Fibroblast of pulmonary artery (primary cell): ENCODE results near the gene RABEPK.
A peak's percentile ranks its signal among the peaks of the same experiment; 100 is the strongest.
"Not testable (repeated sequence)": the region's sequence is repeated elsewhere in the genome, so short reads cannot be mapped to it uniquely, and the experiment has no call there.

Source experiments
- DNase-seq: peaks from one replicate; pipeline ENCODE4 v3.0.0-alpha.2; 2010; ENCODE audit warnings: low read depth
- H3K4me3 ChIP-seq: replicated peaks from 2 replicates; pipeline ENCODE4 v1.5.1; 2011; ENCODE audit warnings: low read depth, mild to moderate bottlenecking, control low read depth, low read length, moderate library complexity
- CTCF ChIP-seq: IDR thresholded peaks from 2 replicates; pipeline ENCODE4 v1.5.1; 2011; ENCODE audit warnings: mild to moderate bottlenecking, control low read depth, low read length, inconsistent platforms; ENCODE audit errors: missing control alignments

Gene RABEPK

GRCh38 chr9:125183054-125183453, 17.3 kb upstream of the RABEPK start:
- no peak overlapping the region for H3K4me3 ChIP-seq
- no peak for TF ChIP-seq CTCF
- DNase-seq = peak; percentile 55

GRCh38 chr9:125183561-125183960, 16.8 kb upstream of the RABEPK start:
- TF ChIP-seq CTCF = no peak
- H3K4me3 ChIP-seq = no peak overlapping the region
- DNase-seq = no peak

- H3K4me3 ChIP-seq = peak overlapping the region; percentile 98
- no peak for TF ChIP-seq CTCF
- DNase-seq = no peak
Measured at GRCh38 chr9:125189011-125189360, 11.4 kb upstream of the RABEPK start.

GRCh38 chr9:125189361-125190289, 10.7 kb upstream of the RABEPK start, which contains the start of gene PPP6C:
TSS of gene PPP6C (minus strand) at chr9:125189803. CDS start at chr9:125189718, 85 bp downstream.
- peak; percentile 97 for DNase-seq
- peak; percentile 56 for TF ChIP-seq CTCF
- H3K4me3 ChIP-seq = peak within 1 kb of the TSS; percentile 98

GRCh38 chr9:125190361-125190801, 10.0 kb upstream of the RABEPK start:
- peak; percentile 19 for DNase-seq
- peak overlapping the region; percentile 98 for H3K4me3 ChIP-seq
- TF ChIP-seq CTCF = no peak

GRCh38 chr9:125194466-125194865, 5.9 kb upstream of the RABEPK start:
- not testable (repeated sequence) for H3K4me3 ChIP-seq, DNase-seq

GRCh38 chr9:125195591-125195990, 4.8 kb upstream of the RABEPK start:
- not testable (repeated sequence) for DNase-seq, H3K4me3 ChIP-seq
